Nephron (organoid): ENCODE results near the gene IL17RA.

Source experiments
- H3K27ac Mint-ChIP-seq, 3 experiments: 2 replicates each; pipeline ENCODE4 v1.8.0; 2020; ENCODE audit warnings: mixed read lengths in 3 of 3, mild to moderate bottlenecking in 2 of 3, moderate library complexity in 1 of 3
- H3K27me3 Mint-ChIP-seq: 2 replicates; pipeline ENCODE4 v1.8.0; 2021; ENCODE audit warnings: low read depth, mild to moderate bottlenecking, moderate library complexity, mixed read lengths
- H3K36me3 Mint-ChIP-seq: 2 replicates; pipeline ENCODE4 v1.8.0; 2020; ENCODE audit warnings: low read depth, mixed read lengths
- H3K4me1 Mint-ChIP-seq: 2 replicates; pipeline ENCODE4 v1.8.0; 2020; ENCODE audit warnings: mixed read lengths
- H3K4me3 Mint-ChIP-seq, 3 experiments: 2 replicates each; pipeline ENCODE4 v1.8.0; 2020; ENCODE audit warnings: mild to moderate bottlenecking in 3 of 3, mixed read lengths in 3 of 3, moderate library complexity in 2 of 3
- H3K9me3 Mint-ChIP-seq: 2 replicates; pipeline ENCODE4 v1.8.0; 2020; ENCODE audit warnings: mixed read lengths
- CTCF ChIP-seq, 3 experiments: fragments of 200-600 bp; sonication (generic); IDR thresholded peaks; one replicate each; pipeline ENCODE4 v1.5.0; 2021; ENCODE audit warnings: antibody characterized with exemption in 3 of 3; ENCODE audit not compliant: unreplicated experiment in 3 of 3

Gene IL17RA

GRCh38 chr22:17100621-17101020, 15.8 kb downstream of the IL17RA start:
- H3K36me3 Mint-ChIP-seq = peaks cover 14% of the 10 kb centered on the region
- no peaks in the 10 kb centered on the region for H3K9me3 Mint-ChIP-seq
- H3K4me3 Mint-ChIP-seq = no peak overlapping the region
- no peak overlapping the region for H3K27ac Mint-ChIP-seq
- TF ChIP-seq CTCF (IDR thresholded peaks at IDR 0.05; ENCODE audit: unreplicated experiment in 3 of 3) = no peak
- H3K4me1 Mint-ChIP-seq = no peaks in the 10 kb centered on the region
- peaks cover 4% of the 10 kb centered on the region for H3K27me3 Mint-ChIP-seq

- no peak for TF ChIP-seq CTCF (IDR thresholded peaks at IDR 0.05; ENCODE audit: unreplicated experiment in 3 of 3)
- no peak overlapping the region for H3K4me3 Mint-ChIP-seq
- H3K27me3 Mint-ChIP-seq = peaks cover 4% of the 10 kb centered on the region
- no peaks in the 10 kb centered on the region for H3K9me3 Mint-ChIP-seq
- H3K27ac Mint-ChIP-seq = no peak overlapping the region
- peaks cover 14% of the 10 kb centered on the region for H3K36me3 Mint-ChIP-seq
- H3K4me1 Mint-ChIP-seq = no peaks in the 10 kb centered on the region
Measured at GRCh38 chr22:17101475-17102296, 16.9 kb downstream of the IL17RA start.

GRCh38 chr22:17102297-17102667, 17.5 kb downstream of the IL17RA start:
- Mint-ChIP-seq H3K4me1 (no peaks in the 10 kb centered on the region), H3K9me3 (no peaks in the 10 kb centered on the region), H3K27me3 (peaks cover 4% of the 10 kb centered on the region), H3K4me3 (no peak overlapping the region), H3K27ac (no peak overlapping the region), H3K36me3 (peaks cover 14% of the 10 kb centered on the region)
- TF ChIP-seq CTCF (IDR thresholded peaks at IDR 0.05; ENCODE audit: unreplicated experiment in 3 of 3) = no peak

- no peak for TF ChIP-seq CTCF (IDR thresholded peaks at IDR 0.05; ENCODE audit: unreplicated experiment in 3 of 3)
- Mint-ChIP-seq H3K27me3 (peaks cover 4% of the 10 kb centered on the region), H3K27ac (no peak overlapping the region), H3K4me1 (no peaks in the 10 kb centered on the region), H3K36me3 (peaks cover 14% of the 10 kb centered on the region), H3K4me3 (no peak overlapping the region), H3K9me3 (no peaks in the 10 kb centered on the region)
Measured at GRCh38 chr22:17103351-17103750, 18.6 kb downstream of the IL17RA start.

- H3K4me1 Mint-ChIP-seq = no peaks in the 10 kb centered on the region
Measured at GRCh38 chr22:17104336-17104935, 19.6 kb downstream of the IL17RA start.

More at GRCh38 chr22:17104336-17104935, 19.6 kb downstream of the IL17RA start:
- Mint-ChIP-seq H3K9me3 (no peaks in the 10 kb centered on the region), H3K27ac (no peak overlapping the region), H3K36me3 (peaks cover 14% of the 10 kb centered on the region), H3K27me3 (no peaks in the 10 kb centered on the region), H3K4me3 (no peak overlapping the region)
- TF ChIP-seq CTCF (IDR thresholded peaks at IDR 0.05; ENCODE audit: unreplicated experiment in 3 of 3) = no peak
